GM23338 (cell line): ENCODE data around the gene DCDC1. TPM values are rescaled to one million over a fixed set of nuclear protein-coding genes. Genes with fewer than 3 reads are reported as not detected.

Experiments
- ATAC-seq: fragments of 200-7000 bp; cut with Tn5 transposase; 3 replicates; pipeline ENCODE4 v1.9.1; 2020
- DNase-seq: peaks from one replicate; pipeline ENCODE4 v3.0.0-alpha.2; 2015; ENCODE audit warnings: low spot score
- H2AFZ ChIP-seq: fragments of 200-600 bp; sonication (generic); 2 replicates; pipeline ENCODE4 v1.8.0; 2016; ENCODE audit warnings: antibody characterized with exemption, mild to moderate bottlenecking, moderate library complexity
- H3F3A ChIP-seq: fragments of 200-600 bp; sonication (generic); replicated peaks from 2 replicates; pipeline ENCODE4 v1.8.0; 2017; ENCODE audit warnings: antibody characterized with exemption, mixed run types, low read depth
- H3K27ac ChIP-seq: fragments of 200-600 bp; sonication (generic); 2 replicates; pipeline ENCODE4 v1.6.1; 2016; ENCODE audit warnings: low read depth
- H3K27me3 ChIP-seq: fragments of 200-600 bp; sonication (generic); 2 replicates; pipeline ENCODE4 v1.8.0; 2016; ENCODE audit warnings: mild to moderate bottlenecking, mixed run types, moderate library complexity; ENCODE audit not compliant: insufficient read depth
- H3K36me3 ChIP-seq: fragments of 200-600 bp; sonication (generic); 2 replicates; pipeline ENCODE4 v1.8.0; 2016; ENCODE audit warnings: mild to moderate bottlenecking; ENCODE audit not compliant: insufficient read depth
- H3K4me1 ChIP-seq: fragments of 200-600 bp; sonication (generic); 2 replicates; pipeline ENCODE4 v1.8.0; 2016; ENCODE audit warnings: mild to moderate bottlenecking, moderate library complexity; ENCODE audit not compliant: insufficient read depth
- H3K4me2 ChIP-seq: fragments of 200-600 bp; sonication (generic); 2 replicates; pipeline ENCODE4 v1.7.1; 2017; ENCODE audit warnings: mixed run types
- H3K4me3 ChIP-seq: fragments of 200-600 bp; sonication (generic); 2 replicates; pipeline ENCODE4 v1.6.1; 2016; ENCODE audit warnings: mixed run types
- H3K79me2 ChIP-seq: fragments of 200-600 bp; sonication (generic); replicated peaks from 2 replicates; pipeline ENCODE4 v1.8.0; 2017; ENCODE audit warnings: mild to moderate bottlenecking; ENCODE audit not compliant: insufficient read depth
- H3K9me2 ChIP-seq: fragments of 200-600 bp; sonication (generic); 2 replicates; pipeline ENCODE4 v1.8.0; 2017; ENCODE audit not compliant: insufficient read depth
- H4K20me1 ChIP-seq: fragments of 200-600 bp; sonication (generic); replicated peaks from 2 replicates; pipeline ENCODE4 v1.8.0; 2017; ENCODE audit warnings: mild to moderate bottlenecking; ENCODE audit not compliant: insufficient read depth
- H3K27ac Mint-ChIP-seq: 2 replicates; pipeline ENCODE4 v1.8.0; 2020; ENCODE audit warnings: inconsistent platforms, mild to moderate bottlenecking, moderate library complexity, mixed read lengths
- H3K27me3 Mint-ChIP-seq: 3 replicates; pipeline ENCODE4 v1.8.0; 2022; ENCODE audit warnings: low read depth, mild to moderate bottlenecking, moderate library complexity, mixed read lengths, inconsistent platforms; ENCODE audit not compliant: insufficient read depth, poor library complexity
- H3K36me3 Mint-ChIP-seq: 3 replicates; pipeline ENCODE4 v1.8.0; 2021; ENCODE audit warnings: low read depth, mild to moderate bottlenecking, inconsistent platforms, moderate library complexity, mixed read lengths
- H3K4me1 Mint-ChIP-seq: 3 replicates; pipeline ENCODE4 v1.8.0; 2020; ENCODE audit warnings: mild to moderate bottlenecking, inconsistent platforms, mixed read lengths
- H3K4me3 Mint-ChIP-seq: 3 replicates; pipeline ENCODE4 v1.8.0; 2021; ENCODE audit warnings: moderate library complexity, mild to moderate bottlenecking, inconsistent platforms, mixed read lengths
- H3K9me3 Mint-ChIP-seq: 3 replicates; pipeline ENCODE4 v1.8.0; 2020; ENCODE audit warnings: moderate library complexity, mild to moderate bottlenecking, inconsistent platforms, mixed read lengths
- EZH2 ChIP-seq: fragments of 200-600 bp; sonication (generic); IDR thresholded peaks from one replicate; pipeline ENCODE4 v1.8.0; 2017; ENCODE audit warnings: antibody characterized with exemption, mild to moderate bottlenecking, low read depth; ENCODE audit not compliant: unreplicated experiment
- NANOG ChIP-seq: IDR thresholded peaks from 2 replicates; pipeline ENCODE4 v1.6.1; 2016; ENCODE audit warnings: antibody characterized with exemption, borderline replicate concordance
- POLR2AphosphoS5 ChIP-seq: IDR thresholded peaks from 2 replicates; pipeline ENCODE4 v1.6.1; 2016; ENCODE audit warnings: antibody characterized with exemption, low read depth
- polyA plus RNA-seq: library from polyadenylated mRNA; unstranded; fragments of >200 nt; fragmentation: Nextera tagmentation; extraction: Ambion mirVana; gene quantifications from 2 replicates; pipeline ENCODE4 v1.2.1, GENCODE V29; 2016
- total RNA-seq: library from RNA; depleted of rRNA; stranded (reverse); fragments of >200 nt; shearing (Covaris generic); gene quantifications from 2 replicates; pipeline ENCODE4 v1.2.3, GENCODE V29; 2014
- TF ChIP-seq, protein P1 (sequence below): IDR thresholded peaks from 2 replicates; pipeline ENCODE4 v1.6.1; 2016; ENCODE audit warnings: antibody characterized with exemption
- TF ChIP-seq, protein P2 (sequence below), 2 experiments: fragments of 200-600 bp in 1 of 2; sonication (generic) in 1 of 2; conservative IDR thresholded peaks; 2 replicates each; pipeline versions ENCODE4 v1.5.1 to v1.6.1; 2016 to 2017; ENCODE audit warnings: antibody characterized with exemption in 2 of 2, low read depth in 2 of 2, mild to moderate bottlenecking in 2 of 2, moderate library complexity in 1 of 2

DCDC1 gene
- total and polyA plus RNA-seq, 2 experiments from 2014 or later, result 0.56 to 0.58 TPM

DNA sequence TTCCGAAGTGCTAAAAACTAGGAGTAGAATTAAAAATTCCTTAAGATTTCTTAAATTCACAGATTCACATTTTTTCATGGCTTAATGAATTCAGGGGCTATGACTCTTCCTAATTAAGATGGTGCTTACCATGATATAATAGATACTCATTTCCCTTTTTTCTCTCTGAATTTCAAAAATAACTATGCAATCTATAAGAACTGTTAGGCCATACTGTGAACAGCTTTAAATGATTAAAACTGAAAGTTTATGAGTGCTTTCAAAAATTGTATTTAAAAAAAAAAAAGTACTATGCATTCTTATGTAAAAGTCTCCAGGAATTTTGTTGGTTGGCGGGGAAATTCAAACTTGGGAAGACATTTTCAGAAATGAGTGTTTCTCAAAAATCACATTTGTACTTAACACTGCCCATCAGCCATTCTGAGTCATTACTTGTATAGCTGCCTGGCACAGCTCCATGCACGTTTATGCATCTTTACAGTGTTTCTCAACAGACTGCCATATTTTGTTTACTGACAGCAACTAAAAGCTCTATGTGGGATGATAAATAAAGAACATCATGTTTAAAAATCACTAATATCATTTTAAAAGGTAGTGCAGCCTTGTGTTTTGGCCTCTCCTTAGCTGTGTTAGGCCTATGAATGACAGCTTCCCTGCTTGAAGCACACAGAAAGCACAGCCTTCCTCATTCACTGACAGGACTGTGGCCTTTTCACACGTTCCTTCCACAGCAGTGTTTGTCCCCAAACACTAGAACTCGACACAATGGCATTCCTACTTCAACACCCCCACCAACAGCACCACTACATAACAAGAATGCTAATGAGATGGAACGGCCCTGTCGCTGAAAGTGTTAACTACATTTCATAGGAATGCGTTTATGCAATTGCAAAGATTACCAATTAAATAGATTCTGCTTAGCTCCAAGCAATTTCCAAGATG, 131.4 kb downstream of the DCDC1 start:
- Mint-ChIP-seq H3K27ac (peak overlapping the region; percentile 93), H3K4me3 (peak overlapping the region; percentile 57)
- TF ChIP-seq, protein P1, sequence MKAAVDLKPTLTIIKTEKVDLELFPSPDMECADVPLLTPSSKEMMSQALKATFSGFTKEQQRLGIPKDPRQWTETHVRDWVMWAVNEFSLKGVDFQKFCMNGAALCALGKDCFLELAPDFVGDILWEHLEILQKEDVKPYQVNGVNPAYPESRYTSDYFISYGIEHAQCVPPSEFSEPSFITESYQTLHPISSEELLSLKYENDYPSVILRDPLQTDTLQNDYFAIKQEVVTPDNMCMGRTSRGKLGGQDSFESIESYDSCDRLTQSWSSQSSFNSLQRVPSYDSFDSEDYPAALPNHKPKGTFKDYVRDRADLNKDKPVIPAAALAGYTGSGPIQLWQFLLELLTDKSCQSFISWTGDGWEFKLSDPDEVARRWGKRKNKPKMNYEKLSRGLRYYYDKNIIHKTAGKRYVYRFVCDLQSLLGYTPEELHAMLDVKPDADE, result no peak
- TF ChIP-seq POLR2AphosphoS5 (no peak), NANOG (0 out of 2 replicates have a peak, but pooled peaks have one; percentile 27)

GRCh38 chr11:31236143-31236542, 133.4 kb downstream of the DCDC1 start:
- H3K4me3 Mint-ChIP-seq, result no peak overlapping the region
- no peak overlapping the region for H3K27ac ChIP-seq
- ATAC-seq, result no peak

More for the DNA sequence above, 131.4 kb downstream of the DCDC1 start:
- H3K27ac ChIP-seq, result peak overlapping the region; percentile 90
- H3K4me2 ChIP-seq, result peak overlapping the region; percentile 62
- H3K27me3 Mint-ChIP-seq, result peaks cover 3% of the 10 kb centered on the region
- H3K4me1 ChIP-seq, result peaks cover 60% of the 10 kb centered on the region
- peak overlapping the region; percentile 22 for H3K4me3 ChIP-seq
- H4K20me1 ChIP-seq, result no peaks in the 10 kb centered on the region
- H3F3A ChIP-seq, result no peaks in the 10 kb centered on the region
- no peaks in the 10 kb centered on the region for H3K27me3 ChIP-seq
- no peak overlapping the region for H2AFZ ChIP-seq
- H3K9me2 ChIP-seq, result no peaks in the 10 kb centered on the region
- H3K79me2 ChIP-seq, result no peaks in the 10 kb centered on the region
- no peaks in the 10 kb centered on the region for H3K9me3 Mint-ChIP-seq
- peak; percentile 91 for ATAC-seq
- no peaks in the 10 kb centered on the region for H3K36me3 ChIP-seq
- H3K36me3 Mint-ChIP-seq, result no peaks in the 10 kb centered on the region
- DNase-seq, result peak; percentile 77
- peaks cover 44% of the 10 kb centered on the region for H3K4me1 Mint-ChIP-seq

More at GRCh38 chr11:31236143-31236542, 133.4 kb downstream of the DCDC1 start:
- Mint-ChIP-seq H3K4me1 (peaks cover 33% of the 10 kb centered on the region), H3K27ac (no peak overlapping the region; the same call in 1 of the 2 replicates), H3K9me3 (no peaks in the 10 kb centered on the region), H3K27me3 (peaks cover 3% of the 10 kb centered on the region), H3K36me3 (no peaks in the 10 kb centered on the region)
- no peaks in the 10 kb centered on the region for H3K27me3 ChIP-seq
- H3K4me2 ChIP-seq, result no peak overlapping the region
- H3K9me2 ChIP-seq, result no peaks in the 10 kb centered on the region
- no peak for DNase-seq
- no peaks in the 10 kb centered on the region for H3K36me3 ChIP-seq
- TF ChIP-seq, protein P2, sequence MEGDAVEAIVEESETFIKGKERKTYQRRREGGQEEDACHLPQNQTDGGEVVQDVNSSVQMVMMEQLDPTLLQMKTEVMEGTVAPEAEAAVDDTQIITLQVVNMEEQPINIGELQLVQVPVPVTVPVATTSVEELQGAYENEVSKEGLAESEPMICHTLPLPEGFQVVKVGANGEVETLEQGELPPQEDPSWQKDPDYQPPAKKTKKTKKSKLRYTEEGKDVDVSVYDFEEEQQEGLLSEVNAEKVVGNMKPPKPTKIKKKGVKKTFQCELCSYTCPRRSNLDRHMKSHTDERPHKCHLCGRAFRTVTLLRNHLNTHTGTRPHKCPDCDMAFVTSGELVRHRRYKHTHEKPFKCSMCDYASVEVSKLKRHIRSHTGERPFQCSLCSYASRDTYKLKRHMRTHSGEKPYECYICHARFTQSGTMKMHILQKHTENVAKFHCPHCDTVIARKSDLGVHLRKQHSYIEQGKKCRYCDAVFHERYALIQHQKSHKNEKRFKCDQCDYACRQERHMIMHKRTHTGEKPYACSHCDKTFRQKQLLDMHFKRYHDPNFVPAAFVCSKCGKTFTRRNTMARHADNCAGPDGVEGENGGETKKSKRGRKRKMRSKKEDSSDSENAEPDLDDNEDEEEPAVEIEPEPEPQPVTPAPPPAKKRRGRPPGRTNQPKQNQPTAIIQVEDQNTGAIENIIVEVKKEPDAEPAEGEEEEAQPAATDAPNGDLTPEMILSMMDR (conservative IDR thresholded peaks at IDR 0.05; ENCODE audit: low read depth in 2 of 2), result peak; percentile 45 to 47; a peak in 3 of 4 replicates
- no peak for TF ChIP-seq EZH2
- no peaks in the 10 kb centered on the region for H3F3A ChIP-seq
- H3K4me1 ChIP-seq, result peaks cover 43% of the 10 kb centered on the region
- no peaks in the 10 kb centered on the region for H3K79me2 ChIP-seq
- H3K4me3 ChIP-seq, result no peak overlapping the region
- no peak overlapping the region for H2AFZ ChIP-seq
- no peaks in the 10 kb centered on the region for H4K20me1 ChIP-seq
